T-helper 9 cell (primary cell): ENCODE measurements around the gene KLRC1.
"Not testable (repeated sequence)": the region's sequence is repeated elsewhere in the genome, so short reads cannot be mapped to it uniquely, and the experiment has no call there.

Source experiments
- DNase-seq: peaks from one replicate; pipeline ENCODE4 v3.0.0-alpha.2; 2020
- total RNA-seq, 2 donors: gene quantifications; one replicate each; lab custom pipeline; 2026; lab: John Stamatoyannopoulos, UW

The KLRC1 gene
- total RNA-seq, result 0 reads per million in 2 donors

- no peak for DNase-seq
Observed at GRCh38 chr12:10453156-10453555, at the start of gene KLRC1. Gene KLRC1, minus strand, starts transcription at chr12:10453377. Its CDS starts 2,221 bp downstream, at chr12:10451156.

GRCh38 chr12:10501030-10501429, 47.9 kb upstream of the KLRC1 start:
- no peak for DNase-seq

GRCh38 chr12:10498042-10498441, 44.9 kb upstream of the KLRC1 start:
- DNase-seq, result no peak

GRCh38 chr12:10497602-10498001, 44.4 kb upstream of the KLRC1 start:
- DNase-seq, result no peak

GRCh38 chr12:10491766-10492165, 38.6 kb upstream of the KLRC1 start:
- no peak for DNase-seq

- not testable (repeated sequence) for DNase-seq
Observed at GRCh38 chr12:10487328-10487727, 34.2 kb upstream of the KLRC1 start.

GRCh38 chr12:10481901-10482300, 28.7 kb upstream of the KLRC1 start:
- DNase-seq, result not testable (repeated sequence)

- DNase-seq, result not testable (repeated sequence)
Observed at GRCh38 chr12:10472808-10473207, 19.6 kb upstream of the KLRC1 start.

- no peak for DNase-seq
Observed at GRCh38 chr12:10469701-10470100, 16.5 kb upstream of the KLRC1 start.

- DNase-seq, result no peak
Observed at GRCh38 chr12:10466311-10466710, 13.1 kb upstream of the KLRC1 start.

GRCh38 chr12:10457760-10458159, 4.6 kb upstream of the KLRC1 start:
- DNase-seq, result no peak

- no peak for DNase-seq
Observed at GRCh38 chr12:10456856-10457255, 3.7 kb upstream of the KLRC1 start.

- no peak for DNase-seq
Observed at GRCh38 chr12:10455766-10456165, 2.6 kb upstream of the KLRC1 start.

GRCh38 chr12:10454531-10454930, 1.4 kb upstream of the KLRC1 start:
- no peak for DNase-seq

GRCh38 chr12:10448236-10448635, 4.9 kb downstream of the KLRC1 start:
- DNase-seq, result no peak

GRCh38 chr12:10446052-10446451, 7.1 kb downstream of the KLRC1 start:
- DNase-seq, result not testable (repeated sequence)

GRCh38 chr12:10441144-10441543, 12.0 kb downstream of the KLRC1 start:
- DNase-seq, result not testable (repeated sequence)

- not testable (repeated sequence) for DNase-seq
Observed at GRCh38 chr12:10439608-10440274, 13.4 kb downstream of the KLRC1 start.

- not testable (repeated sequence) for DNase-seq
Observed at GRCh38 chr12:10437601-10438000, 15.6 kb downstream of the KLRC1 start.

- not testable (repeated sequence) for DNase-seq
Observed at GRCh38 chr12:10435816-10436215, 17.4 kb downstream of the KLRC1 start, which contains the start of gene KLRC2. Gene KLRC2, minus strand, starts transcription at chr12:10436010. Its CDS starts 24 bp downstream, at chr12:10435986.

- DNase-seq, result not testable (repeated sequence)
Observed at GRCh38 chr12:10430623-10431022, 22.6 kb downstream of the KLRC1 start.

GRCh38 chr12:10425938-10426337, 27.2 kb downstream of the KLRC1 start:
- DNase-seq, result not testable (repeated sequence)

GRCh38 chr12:10424260-10424899, 28.8 kb downstream of the KLRC1 start:
- not testable (repeated sequence) for DNase-seq

GRCh38 chr12:10422159-10422558, 31.0 kb downstream of the KLRC1 start:
- DNase-seq, result not testable (repeated sequence)
